ENCODE measurements around the gene POC1A.

GRCh38 chr3:52194485-52195290 is 40.5 kb upstream of the POC1A start:
- TF ChIP-seq, protein P1, sequence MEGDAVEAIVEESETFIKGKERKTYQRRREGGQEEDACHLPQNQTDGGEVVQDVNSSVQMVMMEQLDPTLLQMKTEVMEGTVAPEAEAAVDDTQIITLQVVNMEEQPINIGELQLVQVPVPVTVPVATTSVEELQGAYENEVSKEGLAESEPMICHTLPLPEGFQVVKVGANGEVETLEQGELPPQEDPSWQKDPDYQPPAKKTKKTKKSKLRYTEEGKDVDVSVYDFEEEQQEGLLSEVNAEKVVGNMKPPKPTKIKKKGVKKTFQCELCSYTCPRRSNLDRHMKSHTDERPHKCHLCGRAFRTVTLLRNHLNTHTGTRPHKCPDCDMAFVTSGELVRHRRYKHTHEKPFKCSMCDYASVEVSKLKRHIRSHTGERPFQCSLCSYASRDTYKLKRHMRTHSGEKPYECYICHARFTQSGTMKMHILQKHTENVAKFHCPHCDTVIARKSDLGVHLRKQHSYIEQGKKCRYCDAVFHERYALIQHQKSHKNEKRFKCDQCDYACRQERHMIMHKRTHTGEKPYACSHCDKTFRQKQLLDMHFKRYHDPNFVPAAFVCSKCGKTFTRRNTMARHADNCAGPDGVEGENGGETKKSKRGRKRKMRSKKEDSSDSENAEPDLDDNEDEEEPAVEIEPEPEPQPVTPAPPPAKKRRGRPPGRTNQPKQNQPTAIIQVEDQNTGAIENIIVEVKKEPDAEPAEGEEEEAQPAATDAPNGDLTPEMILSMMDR (optimal IDR thresholded peaks at IDR 0.05 in 1 of 3, IDR thresholded peaks at IDR 0.05 in 1 of 3, conservative IDR thresholded peaks at IDR 0.05 in 1 of 3; ENCODE audit: extremely low read depth in 1 of 3, insufficient read depth in 2 of 3, low read length in 3 of 3), result no peak
- TF ChIP-seq EZH2 (IDR thresholded peaks at IDR 0.05; ENCODE audit: low read length), result no peak

Data from keratinocyte (primary cell).